GM08714 (cell line): Measurements from ENCODE around the gene NDUFAF8.

Source experiments
- H3K4me3 ChIP-seq: fragments of 200-500 bp; sonication (Bioruptor generic); 2 replicates; pipeline ENCODE4 v1.5.1; 2014; ENCODE audit warnings: mild to moderate bottlenecking, low read length, inconsistent platforms
- ZNF274 ChIP-seq: IDR thresholded peaks from 2 replicates; pipeline ENCODE4 v1.6.1; 2012; ENCODE audit warnings: mild to moderate bottlenecking, low read depth, low read length

The NDUFAF8 gene

DNA sequence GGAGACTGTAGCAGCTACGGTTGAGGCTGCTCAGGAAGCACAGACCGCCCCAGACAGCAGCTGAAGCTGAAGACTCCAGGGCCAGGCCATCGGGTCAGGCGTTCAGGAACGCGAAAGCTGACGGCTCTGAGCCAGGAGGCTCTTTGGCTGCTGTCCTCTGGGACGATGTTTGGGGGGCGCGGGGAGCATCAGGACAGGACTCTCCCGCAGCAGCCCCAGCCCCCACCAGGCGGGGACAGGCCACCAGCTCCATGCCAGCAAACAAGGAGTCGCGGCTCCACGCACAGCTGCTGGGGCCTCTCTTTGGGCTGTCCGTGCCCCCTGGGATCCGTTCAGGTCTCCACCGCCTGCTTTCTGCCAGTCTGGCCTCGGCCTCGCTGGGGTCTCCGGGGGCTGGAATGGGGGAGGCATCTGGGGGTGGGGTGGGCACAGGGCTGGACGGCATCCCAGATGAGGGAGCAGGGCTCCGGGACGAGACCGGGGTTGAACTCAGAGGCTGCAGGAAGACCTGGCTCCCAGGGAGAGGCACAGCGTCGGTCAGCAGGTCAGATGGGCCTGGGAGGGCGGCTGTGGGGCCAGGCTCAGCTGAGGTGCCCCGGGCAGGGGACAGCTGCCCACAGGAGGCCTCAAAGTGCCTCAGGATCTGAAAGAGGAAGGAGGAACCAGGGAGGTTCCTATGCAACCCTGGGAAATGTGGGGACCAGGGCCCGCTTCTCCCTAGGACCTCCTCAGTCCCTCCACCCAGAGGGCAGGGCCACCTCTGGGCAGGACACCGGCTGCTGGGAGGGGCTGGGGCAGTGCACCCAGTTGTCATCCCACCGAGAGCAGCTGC is 10.1 kb upstream of the NDUFAF8 start:
- no peak for TF ChIP-seq ZNF274
- no peak overlapping the region for H3K4me3 ChIP-seq

DNA sequence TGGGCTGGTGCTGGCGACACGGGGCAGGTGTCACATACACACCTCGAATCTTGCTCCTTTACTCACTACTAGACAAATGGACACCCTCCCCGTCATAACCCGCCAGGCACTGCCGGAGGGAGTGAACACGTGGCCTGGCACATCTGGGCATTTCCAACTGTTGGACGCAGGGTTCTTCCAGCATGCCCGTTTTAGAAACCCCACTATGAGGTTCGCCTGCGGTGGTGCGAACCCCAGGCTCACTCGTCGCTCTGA is 9.5 kb upstream of the NDUFAF8 start:
- no peak for TF ChIP-seq ZNF274
- no peak overlapping the region for H3K4me3 ChIP-seq

DNA sequence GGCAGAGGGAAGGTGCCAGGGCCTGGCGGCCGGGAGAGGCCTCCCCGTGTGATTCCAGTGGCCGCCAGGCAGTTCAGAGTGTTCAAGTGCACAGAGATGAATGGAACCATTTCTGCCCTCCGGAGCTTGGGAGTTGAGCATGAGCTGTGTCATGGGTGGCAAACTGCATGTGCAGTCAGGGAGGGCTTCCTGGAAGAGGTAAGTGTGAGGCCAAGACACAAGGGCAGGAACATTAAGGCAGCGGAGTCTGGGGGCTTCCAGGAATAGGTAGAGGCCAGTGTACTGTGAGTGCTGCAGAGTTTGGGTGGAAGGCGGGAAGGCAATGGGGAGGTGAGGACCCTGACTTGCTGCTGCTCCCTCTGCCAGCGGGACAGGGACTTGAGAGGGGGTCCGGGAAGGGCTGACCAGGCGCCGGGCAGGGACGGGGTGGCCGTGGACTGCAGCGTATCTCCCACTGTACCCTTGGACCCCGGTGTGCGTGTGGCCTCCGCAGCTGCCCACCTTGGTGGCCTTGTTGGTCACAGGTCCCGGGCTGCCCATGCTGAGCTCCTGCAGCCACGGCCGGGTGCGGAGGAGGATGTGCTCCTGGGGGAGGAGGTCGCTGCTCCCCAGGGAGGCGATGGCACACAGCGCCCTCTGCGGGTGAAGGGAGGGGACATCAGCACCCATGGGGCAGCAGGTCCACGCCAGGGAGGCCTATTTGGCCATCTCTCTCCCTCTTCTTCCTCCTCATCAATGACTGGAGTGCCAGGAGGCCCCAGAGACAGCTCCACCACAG is 8.9 kb upstream of the NDUFAF8 start:
- no peak overlapping the region for H3K4me3 ChIP-seq
- no peak for TF ChIP-seq ZNF274

DNA sequence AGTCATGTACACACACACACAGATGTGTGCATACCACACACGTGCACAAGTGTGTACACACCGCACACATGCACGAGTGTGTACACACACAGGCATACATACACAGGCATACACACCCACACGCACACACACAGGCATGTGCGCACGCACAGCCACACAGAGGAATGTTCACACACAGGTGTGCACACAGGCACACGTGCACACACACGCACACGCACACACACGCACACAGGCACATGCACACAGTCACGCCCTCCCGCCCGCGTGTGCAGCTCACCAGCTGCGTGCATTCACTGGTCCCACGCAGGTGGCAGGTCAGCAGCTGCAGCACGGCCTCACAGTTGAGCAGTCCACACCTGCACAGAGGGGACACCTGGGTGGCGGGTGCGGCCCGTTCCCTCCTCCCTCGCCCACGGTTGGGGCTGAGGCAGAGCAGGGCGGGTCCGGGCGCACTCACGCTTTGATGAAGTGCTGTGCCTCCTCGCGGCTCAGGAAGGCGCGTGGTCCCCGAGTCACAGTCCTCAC is 7.9 kb upstream of the NDUFAF8 start:
- TF ChIP-seq ZNF274: no peak
- no peak overlapping the region for H3K4me3 ChIP-seq

DNA sequence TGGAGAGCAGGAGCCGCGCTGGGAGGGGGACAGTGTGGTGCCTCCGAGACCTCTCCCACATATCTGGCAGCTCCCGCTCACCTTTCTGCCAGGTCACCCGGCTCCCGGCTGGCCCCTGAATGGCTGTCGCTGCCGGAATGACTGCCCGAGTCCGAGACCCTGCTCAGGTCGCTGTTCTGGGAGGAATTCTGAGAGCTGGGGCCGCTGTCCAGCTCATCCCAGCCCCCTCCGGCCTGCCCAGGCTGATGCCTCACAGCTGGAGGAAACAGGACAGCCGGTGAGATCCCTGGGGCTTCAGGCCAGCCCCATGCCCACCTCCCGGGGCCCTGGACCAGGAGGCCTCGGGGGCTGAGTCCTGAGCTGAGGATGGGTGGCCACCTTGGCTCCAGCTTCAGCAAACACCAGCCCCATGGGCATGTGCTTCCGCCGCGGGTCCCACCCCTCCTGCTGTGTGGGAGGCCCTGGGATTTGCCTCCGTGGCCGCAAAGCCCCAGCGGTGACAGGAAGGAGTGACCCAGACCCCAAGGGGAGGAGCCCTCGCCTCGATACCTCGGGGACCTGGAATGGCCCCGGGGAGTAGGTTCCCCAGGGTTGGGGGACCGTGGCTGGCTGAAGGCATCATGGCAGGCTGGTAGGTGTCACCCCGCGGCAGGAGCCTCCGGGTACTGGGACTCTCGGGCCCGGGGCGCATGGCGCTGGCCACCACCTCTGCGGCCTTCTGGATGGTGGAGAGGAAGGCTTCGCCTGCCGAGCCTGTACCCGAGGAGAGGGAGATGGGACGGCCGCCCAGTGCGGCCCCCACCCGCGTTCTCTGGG is 7.1 kb upstream of the NDUFAF8 start:
- H3K4me3 ChIP-seq: no peak overlapping the region
- no peak for TF ChIP-seq ZNF274

DNA sequence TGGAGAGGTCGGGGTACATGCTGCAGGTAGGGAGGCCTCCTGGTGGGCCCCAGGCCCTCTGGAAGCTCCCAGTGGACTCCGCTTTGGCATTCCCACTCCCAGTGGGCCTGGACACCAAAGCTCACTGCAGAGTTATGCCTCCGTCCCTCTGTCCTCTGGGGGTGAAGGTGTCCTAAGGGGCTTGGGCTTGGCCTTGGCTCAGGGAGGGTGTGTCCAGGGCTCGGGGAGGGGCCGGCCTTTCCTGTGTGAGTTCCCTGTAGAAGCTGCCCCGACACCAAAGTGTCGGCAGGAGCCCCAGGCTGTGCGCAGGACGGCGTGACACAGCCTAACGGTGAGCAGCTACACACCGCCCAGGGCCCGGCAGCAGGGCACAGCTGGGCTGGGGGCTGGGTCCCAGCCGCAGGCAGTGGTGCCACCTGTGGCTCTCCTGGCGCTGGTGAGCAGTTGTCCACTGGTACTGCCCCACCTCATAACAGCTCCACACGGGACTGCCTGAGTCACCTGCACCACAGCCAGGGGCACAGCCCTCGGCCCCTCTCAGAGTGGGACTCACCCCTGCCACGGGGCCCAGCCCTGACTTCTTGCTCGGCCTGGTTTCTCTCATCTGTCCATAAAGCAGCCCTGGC is 6.4 kb upstream of the NDUFAF8 start:
- no peak overlapping the region for H3K4me3 ChIP-seq
- no peak for TF ChIP-seq ZNF274

DNA sequence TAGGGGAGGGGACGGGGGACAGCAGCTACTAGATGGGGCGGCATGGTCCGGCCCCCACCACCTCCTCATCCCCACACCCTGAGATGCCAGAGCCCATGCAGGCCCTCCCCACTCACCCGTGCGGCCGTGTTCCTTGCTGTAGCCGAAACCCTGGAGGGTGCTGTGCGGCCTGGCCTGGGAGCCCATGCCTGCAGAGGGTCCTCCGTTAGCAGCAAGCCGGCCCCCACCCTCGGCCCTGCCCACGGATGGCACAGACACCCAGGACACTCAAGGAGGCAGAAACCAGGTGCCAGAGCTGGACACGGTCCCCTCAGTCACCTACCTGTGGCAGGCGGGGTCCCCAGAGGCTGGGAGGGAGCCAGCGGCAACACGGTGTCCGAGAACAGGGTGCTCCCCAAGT is 5.8 kb upstream of the NDUFAF8 start:
- no peak for TF ChIP-seq ZNF274
- H3K4me3 ChIP-seq: no peak overlapping the region

DNA sequence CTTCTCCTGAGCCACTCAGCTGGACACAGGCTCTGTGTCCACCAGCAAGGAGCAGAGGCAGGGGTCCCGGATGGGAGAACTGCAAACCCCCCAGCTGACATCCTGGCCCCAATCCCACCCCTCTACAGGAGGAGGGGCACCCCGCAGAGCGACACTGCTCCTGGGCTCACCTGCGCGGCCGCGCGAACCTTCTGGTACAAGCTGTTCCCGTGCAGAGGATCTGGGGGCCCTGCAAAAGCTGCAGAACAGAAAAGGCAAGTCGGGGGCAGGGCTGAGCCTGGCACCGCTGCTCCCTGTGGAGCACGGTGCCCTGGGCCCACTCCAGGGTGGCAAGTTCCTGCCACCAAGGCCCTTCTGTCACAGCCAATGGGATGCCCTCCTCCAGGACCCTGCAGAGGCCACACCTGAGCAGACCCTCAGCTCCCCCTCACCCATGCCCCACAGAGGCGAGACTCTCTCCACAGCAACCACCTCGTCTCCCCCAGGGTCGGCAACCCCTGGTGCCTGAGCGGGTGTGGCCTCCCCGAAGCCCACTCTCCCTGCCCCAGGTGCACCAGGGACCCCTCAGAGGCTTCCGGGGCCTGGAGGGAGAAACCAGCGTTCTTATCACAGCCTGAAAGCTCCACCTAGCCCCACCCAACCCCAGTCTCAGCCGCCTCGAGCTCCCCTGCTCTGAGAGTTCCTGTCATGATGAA is 5.2 kb upstream of the NDUFAF8 start:
- H3K4me3 ChIP-seq: no peak overlapping the region
- TF ChIP-seq ZNF274: no peak

DNA sequence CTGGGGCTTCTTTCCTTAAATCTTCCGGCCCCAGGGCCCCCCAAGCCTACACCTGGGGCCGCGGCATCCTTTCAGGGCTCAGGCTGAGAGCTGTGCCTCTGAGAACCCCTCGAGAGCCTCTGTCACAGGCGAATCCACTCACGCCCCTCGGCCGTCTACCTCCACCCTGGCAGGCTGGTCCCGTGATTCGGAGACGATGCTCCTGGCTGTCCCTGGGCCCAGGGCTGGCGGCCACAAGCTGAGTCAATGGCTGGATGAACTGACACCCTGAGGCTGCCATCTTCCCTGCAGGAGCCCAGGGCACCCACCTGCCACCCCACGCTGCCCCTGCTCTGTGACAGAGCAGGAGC is 4.6 kb upstream of the NDUFAF8 start:
- TF ChIP-seq ZNF274: no peak
- no peak overlapping the region for H3K4me3 ChIP-seq

DNA sequence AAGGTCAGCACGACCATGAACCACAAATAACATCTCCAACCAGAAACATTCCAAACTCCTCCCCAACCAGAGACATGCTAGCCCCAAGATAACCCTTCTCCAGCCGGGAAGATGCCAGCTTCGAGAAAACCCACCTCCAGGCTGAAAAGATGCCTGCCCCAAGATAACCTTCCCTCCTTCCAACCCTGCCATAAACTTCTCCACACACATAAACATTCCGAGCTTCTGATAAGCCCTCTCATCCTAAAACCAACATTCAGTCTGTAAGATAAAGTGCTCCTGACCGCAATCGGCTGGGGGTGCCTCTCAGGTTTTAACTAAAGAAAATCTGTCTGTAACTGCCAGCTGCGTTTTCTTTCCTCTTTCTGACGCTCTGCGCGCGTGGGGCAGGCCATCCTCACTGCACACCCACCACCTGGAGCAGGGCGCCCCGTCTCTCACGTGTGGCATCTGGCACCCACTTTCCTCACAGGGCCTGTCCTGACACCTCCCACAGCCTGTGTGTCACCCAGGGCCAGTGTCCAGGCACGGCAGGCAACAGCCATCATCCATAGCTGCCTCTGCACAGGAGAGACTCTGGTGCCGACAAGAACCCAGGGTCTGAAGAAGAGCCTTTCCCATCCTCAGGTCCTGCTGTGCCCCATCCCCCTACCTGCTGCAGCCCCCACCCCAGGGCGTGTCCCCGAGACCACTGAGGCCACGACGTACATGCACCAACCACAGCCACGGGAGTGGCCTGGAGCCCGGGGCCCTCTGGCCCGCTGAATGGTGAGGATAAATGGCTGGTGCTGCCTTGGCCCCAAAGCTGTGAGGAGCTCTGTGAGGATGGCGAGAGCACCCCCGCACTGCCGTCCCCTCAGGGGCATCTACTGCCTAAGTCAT is 3.9 kb upstream of the NDUFAF8 start:
- TF ChIP-seq ZNF274: no peak
- no peak overlapping the region for H3K4me3 ChIP-seq

DNA sequence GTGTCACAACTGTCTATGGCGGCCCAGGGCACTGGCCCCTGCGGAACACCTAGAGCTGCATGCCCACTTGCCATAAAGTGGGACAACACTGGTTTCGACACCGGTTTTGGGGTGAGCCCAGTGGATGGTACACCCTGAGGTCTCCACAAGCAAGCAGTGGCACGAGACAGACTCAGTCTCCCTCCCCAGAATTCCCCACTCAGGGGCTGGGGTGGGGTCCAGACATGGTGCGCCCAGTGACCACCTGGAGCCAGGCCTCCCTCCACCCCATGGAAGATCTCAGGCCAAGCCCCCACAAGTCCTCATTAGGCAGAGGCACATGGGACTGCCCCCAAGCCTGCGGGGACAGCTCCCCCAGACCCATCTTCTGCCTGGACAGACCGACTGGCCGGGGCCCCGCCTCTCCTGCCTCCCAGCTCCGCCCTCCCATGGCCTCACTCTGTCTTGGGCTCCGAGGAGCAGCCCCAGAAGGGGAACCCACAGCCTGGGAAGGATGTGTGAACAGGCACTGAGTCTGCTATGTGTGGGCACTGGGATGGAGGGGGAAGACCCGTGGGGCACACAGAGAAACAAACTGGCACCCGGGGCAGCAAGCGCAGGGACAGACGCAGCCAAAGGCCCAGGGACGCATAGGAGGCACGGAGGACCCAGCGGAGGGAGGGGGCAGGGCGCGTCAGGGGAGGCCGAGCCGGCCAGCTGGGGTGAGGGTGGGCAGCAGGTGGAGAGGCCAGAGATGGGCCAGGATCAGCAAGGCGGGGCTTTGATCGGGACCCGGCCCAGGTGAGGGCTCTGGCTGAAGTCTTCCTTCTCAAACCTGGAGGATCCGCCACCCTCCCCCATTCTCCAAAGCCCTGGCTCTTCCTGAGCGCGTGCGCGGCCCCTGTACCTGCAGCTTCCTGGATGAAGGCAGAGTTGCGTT is 3.0 kb upstream of the NDUFAF8 start:
- no peak for TF ChIP-seq ZNF274

DNA sequence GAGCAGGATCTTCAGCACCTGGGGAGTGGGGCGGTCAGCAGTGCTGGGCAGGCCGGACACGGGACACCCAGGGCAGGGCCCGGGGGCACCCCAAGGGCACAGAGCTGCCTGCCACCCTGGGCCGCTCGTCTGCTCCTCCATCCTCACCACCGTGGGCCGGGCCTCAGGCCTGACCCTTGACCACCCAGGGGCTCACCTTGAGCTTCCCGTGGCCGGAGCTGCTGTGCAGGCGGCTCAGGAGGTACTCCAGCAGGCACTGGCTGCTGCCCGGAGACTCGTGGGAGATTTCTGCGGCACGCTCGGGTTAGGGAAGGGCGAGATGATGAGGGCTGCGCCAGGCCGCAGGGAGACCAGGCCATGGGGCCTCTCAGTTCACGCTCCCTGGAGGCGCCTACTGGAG is 2.3 kb upstream of the NDUFAF8 start:
- no peak for TF ChIP-seq ZNF274

More for the DNA sequence above, 3.0 kb upstream of the NDUFAF8 start:
- H3K4me3 ChIP-seq: no peak overlapping the region

More for the DNA sequence above, 2.3 kb upstream of the NDUFAF8 start:
- H3K4me3 ChIP-seq: no peak overlapping the region
